Cardiac muscle cell (in vitro differentiated cells and primary cell): ENCODE data around the gene CLDN20. TPM values are rescaled to one million over a fixed set of nuclear protein-coding genes. Genes with fewer than 3 reads are reported as not detected.

ENCODE experiments used
- DNase-seq, 2 donors: peaks; one replicate each; pipeline versions ENCODE4 v3.0.0 to v3.0.0-alpha.2; 2010 to 2017; ENCODE audit warnings: low read depth in 1 of 2, low spot score in 1 of 2
- H3K27ac ChIP-seq: fragments of 200-600 bp; sonication (generic); 2 replicates; pipeline ENCODE4 v1.5.1; 2016
- H3K27me3 ChIP-seq: fragments of 200-600 bp; sonication (generic); 2 replicates; pipeline ENCODE4 v1.6.0; 2016; ENCODE audit warnings: control low read depth
- H3K36me3 ChIP-seq: fragments of 200-600 bp; sonication (generic); 2 replicates; pipeline ENCODE4 v1.5.1; 2016; ENCODE audit warnings: control low read depth
- H3K4me1 ChIP-seq: fragments of 200-600 bp; sonication (generic); 2 replicates; pipeline ENCODE4 v1.8.1; 2017; ENCODE audit warnings: low read depth, mild to moderate bottlenecking, mixed run types
- H3K4me3 ChIP-seq: fragments of 200-600 bp; sonication (generic); 2 replicates; pipeline ENCODE4 v1.5.1; 2016; ENCODE audit warnings: mild to moderate bottlenecking
- H3K9me3 ChIP-seq: fragments of 200-600 bp; sonication (generic); 2 replicates; pipeline ENCODE4 v1.5.1; 2017; ENCODE audit warnings: low read depth, mild to moderate bottlenecking, control low read depth
- CTCF ChIP-seq: IDR thresholded peaks from 2 replicates; pipeline ENCODE4 v1.5.1; 2012; ENCODE audit warnings: low read depth, mild to moderate bottlenecking, low read length
- polyA plus RNA-seq: library from polyadenylated mRNA; unstranded; fragments of >200 nt; fragmentation: Nextera tagmentation; extraction: Ambion mirVana; gene quantifications from 2 replicates; pipeline ENCODE4 v1.2.1, GENCODE V29; 2016
- total RNA-seq: library from RNA; depleted of rRNA; stranded (reverse); fragments of >200 nt; gene quantifications from 2 replicates; pipeline ENCODE4 v1.2.3, GENCODE V29; 2016

The CLDN20 gene
- total and polyA plus RNA-seq, 2 experiments from 2014 or later = 0.44 TPM; not detected in 1

GRCh38 chr6:155237613-155238012 is 26.2 kb upstream of the CLDN20 start:
- no peaks in the 10 kb centered on the region for H3K36me3 ChIP-seq
- no peak overlapping the region for H3K27ac ChIP-seq
- DNase-seq = no peak
- no peaks in the 10 kb centered on the region for H3K4me1 ChIP-seq
- no peak overlapping the region for H3K4me3 ChIP-seq
- H3K27me3 ChIP-seq = no peaks in the 10 kb centered on the region
- no peaks in the 10 kb centered on the region for H3K9me3 ChIP-seq
- no peak for TF ChIP-seq CTCF

- no peak for DNase-seq
- H3K36me3 ChIP-seq = no peaks in the 10 kb centered on the region
- no peak overlapping the region for H3K27ac ChIP-seq
- no peak overlapping the region for H3K4me3 ChIP-seq
- no peaks in the 10 kb centered on the region for H3K27me3 ChIP-seq
- no peaks in the 10 kb centered on the region for H3K4me1 ChIP-seq
- no peaks in the 10 kb centered on the region for H3K9me3 ChIP-seq
- no peak for TF ChIP-seq CTCF
Measured at GRCh38 chr6:155240905-155241600, 22.8 kb upstream of the CLDN20 start.

DNA sequence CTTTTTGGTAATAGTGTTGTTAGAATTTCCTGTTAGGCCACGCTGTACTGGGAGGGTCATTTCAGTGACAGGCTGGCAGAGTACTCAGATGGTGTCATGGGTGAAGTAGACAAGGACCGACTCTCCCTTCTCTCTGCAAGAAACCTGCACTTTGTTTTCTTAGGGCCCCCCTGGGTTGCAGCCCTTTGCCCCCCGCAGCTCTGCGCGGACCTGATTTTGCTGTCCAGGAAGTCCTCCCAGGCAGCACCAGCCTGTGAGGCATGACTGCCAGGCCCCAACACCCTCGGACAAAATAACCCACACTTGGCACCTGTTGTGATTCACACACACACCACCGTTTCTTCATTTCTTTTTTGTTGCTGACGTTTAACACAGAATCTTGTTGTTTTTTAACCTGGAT is 21.8 kb upstream of the CLDN20 start:
- no peak for DNase-seq
- H3K27me3 ChIP-seq = no peaks in the 10 kb centered on the region
- TF ChIP-seq CTCF = no peak
- H3K4me3 ChIP-seq = no peak overlapping the region
- no peak overlapping the region for H3K27ac ChIP-seq
- H3K9me3 ChIP-seq = no peaks in the 10 kb centered on the region
- H3K4me1 ChIP-seq = no peaks in the 10 kb centered on the region
- no peaks in the 10 kb centered on the region for H3K36me3 ChIP-seq

- Histone ChIP-seq H3K36me3 (no peaks in the 10 kb centered on the region), H3K4me1 (no peaks in the 10 kb centered on the region), H3K27ac (no peak overlapping the region), H3K9me3 (no peaks in the 10 kb centered on the region), H3K27me3 (no peaks in the 10 kb centered on the region), H3K4me3 (no peak overlapping the region)
- TF ChIP-seq CTCF = no peak
- DNase-seq = no peak
Measured at GRCh38 chr6:155244434-155244833, 19.4 kb upstream of the CLDN20 start.

- DNase-seq = no peak
- no peak for TF ChIP-seq CTCF
- no peak overlapping the region for H3K4me3 ChIP-seq
- H3K9me3 ChIP-seq = no peaks in the 10 kb centered on the region
- no peak overlapping the region for H3K27ac ChIP-seq
- no peaks in the 10 kb centered on the region for H3K4me1 ChIP-seq
- no peaks in the 10 kb centered on the region for H3K36me3 ChIP-seq
- H3K27me3 ChIP-seq = no peaks in the 10 kb centered on the region
Measured at GRCh38 chr6:155245193-155245592, 18.6 kb upstream of the CLDN20 start.

DNA sequence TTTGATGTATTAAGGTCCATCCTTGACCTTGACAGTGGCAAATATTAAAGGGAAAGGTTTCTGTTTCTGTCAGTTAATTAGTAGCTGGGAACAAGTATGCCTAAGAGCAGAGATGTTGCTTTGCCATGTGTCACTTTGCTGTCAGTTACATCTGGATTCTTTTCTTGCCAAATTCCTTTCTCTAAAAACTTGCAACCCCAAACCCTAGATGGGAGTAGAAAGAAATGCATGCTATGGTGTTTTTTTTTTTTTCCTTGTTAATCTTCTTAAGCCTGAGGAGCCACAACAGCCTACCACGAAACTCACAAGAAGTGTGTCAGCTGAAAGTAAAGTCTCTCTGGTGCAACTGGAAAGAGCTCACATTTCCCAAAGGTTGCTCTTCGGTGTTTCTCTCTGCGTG is 18.0 kb upstream of the CLDN20 start:
- H3K9me3 ChIP-seq = no peaks in the 10 kb centered on the region
- H3K27me3 ChIP-seq = no peaks in the 10 kb centered on the region
- no peak overlapping the region for H3K4me3 ChIP-seq
- no peak for TF ChIP-seq CTCF
- H3K27ac ChIP-seq = no peak overlapping the region
- no peaks in the 10 kb centered on the region for H3K4me1 ChIP-seq
- DNase-seq = no peak
- no peaks in the 10 kb centered on the region for H3K36me3 ChIP-seq
